Activated CD4-positive, CD25-positive, alpha-beta regulatory T cell treated with anti-CD3 and anti-CD28 coated beads, Interleukin-2, amount 50 U/mL, for 24 hours (primary cell): ENCODE data around the gene RELCH.
A peak's percentile ranks its signal among the peaks of the same experiment; 100 is the strongest.
"Not testable (repeated sequence)": the region's sequence is repeated elsewhere in the genome, so short reads cannot be mapped to it uniquely, and the experiment has no call there.

ENCODE experiments used
- ATAC-seq, 2 donors: fragments of 150-1000 bp; cut with Tn5 transposase; one replicate each; pipeline ENCODE4 v1.10.0; 2021; ENCODE audit warnings: mild to moderate bottlenecking in 1 of 2, moderate library complexity in 1 of 2

Gene RELCH

GRCh38 chr18:62186774-62187542 lies at the start of gene RELCH, which contains the start of gene PIGN:
TSS of gene RELCH (plus strand) at chr18:62187255. CDS start at chr18:62187506, 251 bp downstream.
TSS of gene PIGN (minus strand) at chr18:62187056. CDS start at chr18:62161353, 25,703 bp downstream.
- ATAC-seq, result peak; percentile 94 to 95

DNA sequence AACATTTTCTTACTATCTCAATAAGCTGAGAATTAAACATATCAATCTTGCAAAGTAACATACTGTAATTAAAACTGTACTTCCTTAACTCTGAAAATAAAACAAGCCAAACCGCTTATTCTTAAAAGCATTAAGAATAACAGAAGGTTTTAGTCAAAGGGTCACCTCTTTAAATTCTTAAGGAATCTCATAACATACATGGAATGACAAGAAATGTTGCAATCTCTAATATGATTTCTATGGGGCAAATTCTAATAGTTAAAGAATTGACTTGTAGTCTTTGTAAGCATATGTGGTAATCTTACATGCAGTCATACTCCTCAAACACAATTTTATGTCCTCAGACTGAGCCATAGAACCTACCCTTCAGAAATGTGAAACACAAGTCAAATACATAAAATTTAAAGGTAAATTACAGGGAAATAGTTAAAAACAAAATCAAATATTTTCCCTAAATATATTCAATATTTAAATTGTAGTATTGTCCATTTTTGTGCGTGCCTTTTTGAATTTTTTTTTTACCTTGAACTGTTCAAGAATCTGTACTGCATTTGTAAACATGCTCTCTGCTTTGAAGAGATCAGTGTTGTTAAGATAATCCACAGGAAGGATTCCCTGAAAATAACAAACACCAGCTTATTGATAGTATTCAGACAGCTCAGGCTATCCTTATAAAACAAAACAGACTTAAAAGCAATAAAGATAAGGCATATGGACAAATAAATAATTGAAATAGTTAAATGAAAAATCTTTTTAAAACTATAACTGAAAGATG lies 48.4 kb upstream of the RELCH start:
- ATAC-seq, result no peak

- ATAC-seq, result no peak
These were observed 46.8 kb upstream of the RELCH start for GRCh38 chr18:62140259-62140658.

- ATAC-seq, result no peak
These were observed 42.7 kb upstream of the RELCH start for GRCh38 chr18:62144338-62144737.

DNA sequence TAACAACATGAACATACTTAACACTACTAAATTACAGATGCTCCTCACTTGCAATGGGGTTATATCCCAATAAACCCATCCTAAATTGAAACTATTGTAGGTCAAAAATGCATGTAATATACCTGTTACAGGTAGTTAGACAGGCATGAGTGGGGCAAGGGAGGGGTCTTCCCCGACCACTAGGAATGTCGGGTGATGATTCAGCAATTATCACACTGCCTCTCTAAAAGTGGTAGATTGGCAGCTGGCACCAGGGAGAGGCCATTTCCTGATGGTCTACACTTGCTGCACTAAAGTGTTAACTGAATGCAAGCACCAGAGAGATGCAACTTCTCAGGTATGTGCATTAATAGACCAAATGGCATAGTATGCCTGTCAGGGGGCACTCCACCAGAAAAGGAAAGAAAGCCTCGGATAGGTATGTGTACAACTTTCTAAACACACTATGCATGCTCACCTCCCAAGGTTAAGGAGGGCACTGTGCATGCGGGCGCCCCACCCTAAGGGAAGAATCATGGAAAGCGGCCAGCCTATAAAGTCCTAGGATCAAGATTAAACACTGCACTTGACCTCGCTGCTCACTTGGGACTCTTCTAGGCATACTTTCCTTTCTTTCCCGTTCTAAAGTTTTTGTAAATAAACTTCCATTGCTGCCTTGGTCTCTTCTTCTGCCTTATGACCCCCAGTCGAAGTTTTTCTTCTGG lies 35.8 kb upstream of the RELCH start:
- ATAC-seq, result no peak

DNA sequence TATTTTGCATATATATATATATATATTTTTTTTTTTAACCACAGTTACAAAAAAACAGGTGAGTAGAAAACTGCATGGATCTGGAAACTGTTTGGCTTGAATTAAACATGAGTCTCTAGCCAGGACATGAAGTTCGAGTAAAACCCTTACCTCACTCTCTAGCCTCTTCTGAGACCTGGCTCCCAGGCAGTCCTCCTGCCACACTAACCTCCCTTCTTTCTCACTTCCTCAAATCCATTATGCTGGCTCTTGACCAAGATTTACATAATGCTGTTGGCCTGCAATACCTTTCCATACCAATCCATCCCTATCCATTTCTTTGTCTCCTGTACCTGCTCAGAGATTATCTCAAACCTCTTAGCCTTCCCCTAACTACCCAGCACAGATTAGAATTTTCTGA lies 34.2 kb upstream of the RELCH start:
- ATAC-seq, result no peak

DNA sequence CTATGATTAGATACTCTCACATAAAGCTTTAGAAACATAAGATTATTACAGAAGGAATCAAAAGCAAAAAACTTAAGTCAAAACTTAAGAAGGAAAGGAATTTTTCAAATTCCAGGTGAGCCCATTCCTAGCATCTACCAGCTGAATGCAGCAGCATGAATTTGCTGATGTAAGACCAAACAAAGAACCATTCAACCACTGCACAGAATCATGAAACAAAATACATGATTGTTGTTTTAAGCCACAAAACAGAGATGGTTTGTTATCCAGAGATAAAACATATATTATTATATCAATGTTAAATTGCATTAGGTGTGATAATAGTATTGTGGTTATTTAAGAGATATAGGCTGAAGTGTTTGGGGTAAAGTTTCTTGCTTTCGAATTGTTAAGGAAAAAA lies 29.2 kb upstream of the RELCH start:
- ATAC-seq, result no peak

- ATAC-seq, result no peak
These were observed 22.7 kb upstream of the RELCH start for GRCh38 chr18:62164310-62164709.

- no peak for ATAC-seq
These were observed 22.1 kb upstream of the RELCH start for GRCh38 chr18:62164855-62165487.

DNA sequence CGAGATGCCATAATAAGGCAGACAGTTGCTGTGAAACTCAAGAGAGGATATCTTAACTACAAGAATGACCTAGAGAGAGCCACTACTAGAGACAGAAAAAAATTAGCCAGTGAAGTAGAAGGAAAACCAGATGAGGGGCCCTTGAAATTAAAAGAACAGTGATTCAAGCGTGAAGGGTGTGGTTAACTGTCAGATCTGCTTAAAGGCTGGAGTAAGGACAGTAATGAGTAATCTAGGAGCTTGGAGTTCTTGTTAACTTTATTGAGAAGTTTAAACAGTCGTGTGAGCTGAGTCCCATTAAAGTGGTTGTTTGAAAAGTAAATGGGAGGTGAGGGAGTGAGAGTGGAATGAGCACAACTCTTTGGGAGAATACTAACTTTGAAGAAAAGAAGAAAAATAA lies 21.5 kb upstream of the RELCH start:
- no peak for ATAC-seq

DNA sequence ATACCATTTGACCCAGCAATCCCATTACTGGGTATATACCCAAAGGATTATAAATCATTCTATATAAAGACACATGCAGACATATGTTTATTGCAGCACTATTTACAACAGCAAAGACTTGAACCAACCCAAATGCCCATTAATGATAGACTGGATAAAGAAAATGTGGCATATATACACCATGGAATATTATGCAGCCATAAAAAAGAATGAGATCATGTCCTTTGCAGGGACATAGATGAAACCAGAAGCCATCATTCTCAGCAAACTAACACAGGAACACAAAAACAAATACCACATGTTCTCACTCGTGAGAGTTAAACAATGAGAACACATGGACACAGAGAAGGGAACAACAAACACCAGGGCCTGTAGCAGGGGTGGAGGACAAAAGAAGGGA lies 20.5 kb upstream of the RELCH start:
- not testable (repeated sequence) for ATAC-seq

GRCh38 chr18:62170857-62171256 lies 16.2 kb upstream of the RELCH start:
- no peak for ATAC-seq

DNA sequence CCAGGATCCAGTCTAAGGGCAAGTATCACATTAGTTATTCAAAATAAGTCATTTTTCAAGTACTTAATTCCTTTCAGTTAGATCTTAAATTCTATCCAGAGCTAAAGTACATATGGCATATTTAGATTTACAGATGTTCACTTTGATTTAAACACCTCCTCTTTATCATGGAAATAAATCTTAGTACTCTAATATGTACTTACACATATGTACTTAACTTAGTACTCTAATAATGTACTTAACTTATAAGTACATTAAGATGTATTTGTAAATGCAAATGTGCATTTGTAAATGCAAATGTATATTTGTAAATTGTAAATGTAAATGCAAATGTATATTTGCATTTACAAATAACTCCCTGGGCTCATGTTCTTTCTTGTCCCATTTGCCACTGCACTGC lies 14.8 kb upstream of the RELCH start:
- no peak for ATAC-seq

- ATAC-seq, result peak; percentile 38 to 67
These were observed 11.5 kb upstream of the RELCH start for GRCh38 chr18:62175521-62175920.

GRCh38 chr18:62177271-62177670 lies 9.8 kb upstream of the RELCH start:
- ATAC-seq, result no peak

DNA sequence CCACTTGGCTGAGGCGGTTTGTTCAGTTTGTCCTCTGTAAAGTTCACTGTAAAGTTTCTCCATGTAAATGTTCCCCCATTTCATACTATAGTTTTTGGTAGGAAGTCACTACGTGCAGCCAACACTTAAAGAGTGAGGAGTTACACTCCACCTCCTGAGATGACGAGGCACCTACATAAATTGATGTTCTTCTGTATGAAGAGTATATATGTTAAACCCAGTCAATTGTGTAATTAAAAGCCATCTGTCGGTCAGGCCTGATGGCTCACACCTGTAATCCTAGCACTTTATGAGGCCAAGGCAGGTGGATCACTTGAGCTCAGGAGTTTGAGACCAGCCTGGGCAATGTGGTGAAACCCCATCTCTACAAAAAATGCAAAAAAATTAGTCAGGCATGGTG lies 7.8 kb upstream of the RELCH start:
- no peak for ATAC-seq

- ATAC-seq, result no peak
These were observed 4.8 kb upstream of the RELCH start for GRCh38 chr18:62182220-62182619.

- ATAC-seq, result no peak
These were observed 3.4 kb upstream of the RELCH start for GRCh38 chr18:62183578-62184195.

- ATAC-seq, result peak in 1 of 2 donors; percentile 0
These were observed 619 bp upstream of the RELCH start for GRCh38 chr18:62186499-62186773.

DNA sequence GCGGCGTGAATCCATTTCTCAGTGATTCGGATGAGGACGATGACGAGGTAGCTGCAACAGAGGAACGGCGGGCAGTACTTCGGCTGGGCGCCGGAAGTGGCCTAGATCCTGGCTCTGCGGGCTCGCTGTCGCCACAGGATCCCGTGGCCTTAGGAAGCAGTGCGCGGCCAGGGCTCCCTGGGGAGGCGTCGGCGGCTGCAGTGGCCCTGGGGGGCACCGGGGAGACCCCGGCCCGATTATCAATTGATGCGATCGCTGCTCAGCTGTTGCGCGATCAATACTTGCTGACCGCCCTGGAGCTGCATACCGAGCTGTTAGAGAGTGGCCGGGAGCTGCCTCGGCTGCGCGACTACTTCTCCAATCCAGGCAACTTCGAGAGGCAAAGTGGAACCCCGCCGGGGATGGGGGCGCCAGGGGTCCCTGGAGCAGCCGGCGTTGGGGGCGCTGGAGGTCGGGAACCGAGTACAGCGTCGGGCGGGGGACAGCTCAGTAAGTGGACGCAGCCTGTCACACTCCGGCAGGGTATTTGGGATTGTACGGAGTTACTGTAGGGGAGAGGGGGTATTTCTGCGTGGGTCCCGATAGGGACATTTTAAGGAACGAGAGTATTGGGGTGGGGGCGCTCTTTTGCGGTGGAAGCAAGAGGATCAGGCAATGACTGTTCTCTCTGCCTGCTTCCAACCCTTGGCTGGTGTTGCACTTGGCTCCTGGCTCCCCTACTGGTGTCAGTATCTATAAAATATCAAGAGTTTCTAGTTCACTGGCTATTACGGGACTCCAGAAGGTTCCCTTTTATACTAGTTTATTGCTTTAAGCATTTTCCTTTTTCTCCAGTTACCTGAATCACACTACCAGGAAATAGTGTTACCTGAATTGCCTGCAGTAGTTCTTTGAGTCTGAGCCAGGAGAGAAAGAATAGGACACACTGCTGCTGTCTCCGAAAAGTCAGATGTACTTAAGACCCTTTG lies 772 bp downstream of the RELCH start:
- ATAC-seq, result no peak

DNA sequence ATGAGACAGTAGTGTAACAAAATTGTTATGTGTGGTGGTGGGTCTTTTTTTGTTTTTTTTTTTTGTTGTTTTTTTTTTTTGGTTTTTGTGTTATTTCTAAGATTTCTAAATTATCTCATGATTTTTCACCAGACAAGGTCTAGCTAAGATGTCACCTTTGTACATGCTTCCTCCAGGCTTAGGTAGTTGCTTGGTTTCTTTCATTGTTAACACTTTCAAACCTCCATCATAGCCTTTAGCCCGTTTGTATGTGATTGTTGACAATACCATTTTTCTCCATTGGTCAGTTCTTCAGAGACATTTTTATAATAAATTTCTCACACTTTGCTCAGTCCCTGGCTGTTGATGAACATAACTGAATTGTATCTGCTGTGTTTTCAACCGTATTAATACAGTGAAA lies 2.2 kb downstream of the RELCH start:
- ATAC-seq, result no peak

DNA sequence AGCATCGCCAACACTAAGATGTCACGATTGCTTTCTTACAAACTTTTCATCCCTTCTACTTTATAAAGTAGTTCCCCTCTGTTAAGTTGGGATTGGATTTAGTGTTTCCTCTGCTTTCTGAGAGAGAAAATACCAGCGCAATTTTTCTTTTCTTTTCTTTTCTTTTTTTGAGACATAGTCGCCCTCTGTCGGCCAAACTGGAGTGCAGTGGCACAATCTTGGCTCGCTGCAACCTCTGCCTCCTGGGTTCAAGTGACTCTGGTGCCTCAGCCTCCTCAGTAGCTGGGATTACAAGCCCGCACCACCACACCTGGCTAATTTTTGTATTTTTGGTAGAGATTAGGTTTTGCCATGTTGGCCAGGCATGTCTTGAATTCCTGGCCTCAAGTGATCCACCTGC lies 9.0 kb downstream of the RELCH start:
- ATAC-seq, result no peak
